Stimulated activated CD4-positive, alpha-beta T cell treated with anti-CD3 and anti-CD28 coated beads, TNF-alpha, amount 100 ng/mL, for 48 hours (primary cell): Measurements from ENCODE around the gene DDX1.

ENCODE experiments used
- DNase-seq, 3 donors: peaks; one replicate each; pipeline ENCODE4 v3.0.0-alpha.2; 2020; ENCODE audit warnings: low read depth in 3 of 3

DDX1 gene

GRCh38 chr2:15645300-15645699 lies 53.6 kb downstream of the DDX1 start:
- no peak for DNase-seq

GRCh38 chr2:15645720-15646385 lies 54.2 kb downstream of the DDX1 start:
- no peak for DNase-seq

GRCh38 chr2:15646661-15647060 lies 55.0 kb downstream of the DDX1 start:
- DNase-seq: no peak

GRCh38 chr2:15647622-15648590 lies 56.2 kb downstream of the DDX1 start:
- no peak for DNase-seq

GRCh38 chr2:15648593-15649525 lies 57.2 kb downstream of the DDX1 start:
- DNase-seq: no peak

GRCh38 chr2:15649561-15650255 lies 58.0 kb downstream of the DDX1 start:
- no peak for DNase-seq

GRCh38 chr2:15650616-15651366 lies 59.1 kb downstream of the DDX1 start:
- no peak for DNase-seq

- no peak for DNase-seq
Observed at GRCh38 chr2:15651367-15651727, 59.7 kb downstream of the DDX1 start.

GRCh38 chr2:15652252-15652651 lies 60.6 kb downstream of the DDX1 start:
- no peak for DNase-seq

- no peak for DNase-seq
Observed at GRCh38 chr2:15652801-15653200, 61.1 kb downstream of the DDX1 start.

- DNase-seq: no peak
Observed at GRCh38 chr2:15653806-15654726, 62.4 kb downstream of the DDX1 start.

- no peak for DNase-seq
Observed at GRCh38 chr2:15654727-15655073, 63.0 kb downstream of the DDX1 start.

- no peak for DNase-seq
Observed at GRCh38 chr2:15655123-15655887, 63.6 kb downstream of the DDX1 start.

GRCh38 chr2:15656090-15656489 lies 64.4 kb downstream of the DDX1 start:
- DNase-seq: no peak

GRCh38 chr2:15657759-15658158 lies 66.1 kb downstream of the DDX1 start:
- no peak for DNase-seq

- no peak for DNase-seq
Observed at GRCh38 chr2:15658911-15659310, 67.2 kb downstream of the DDX1 start.

- DNase-seq: no peak
Observed at GRCh38 chr2:15660491-15661294, 69.0 kb downstream of the DDX1 start.

GRCh38 chr2:15661295-15661569 lies 69.6 kb downstream of the DDX1 start:
- DNase-seq: no peak
